ENCODE data around the gene MYL6B.
A peak's percentile ranks its signal among the peaks of the same experiment; 100 is the strongest.
"Not testable (repeated sequence)": the region's sequence is repeated elsewhere in the genome, so short reads cannot be mapped to it uniquely, and the experiment has no call there.

The MYL6B gene

DNA sequence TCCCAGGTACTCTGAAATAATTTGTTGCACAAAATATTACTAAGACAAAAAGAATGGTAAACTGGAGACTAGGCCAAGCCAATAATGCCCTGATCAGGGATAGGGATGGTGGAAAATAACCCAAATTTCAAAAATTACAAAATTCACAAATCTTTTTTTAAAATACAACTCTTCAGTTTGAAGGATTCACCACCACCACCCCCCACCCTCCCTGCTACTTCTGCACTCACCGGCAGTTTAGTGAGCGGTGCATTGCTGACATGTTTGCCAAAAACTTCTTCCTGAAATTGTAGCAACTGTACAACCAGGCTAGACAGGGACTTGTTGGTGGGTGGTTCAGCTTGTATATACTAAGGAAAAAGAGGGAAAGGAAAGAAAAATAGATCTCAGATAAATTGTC is 34.6 kb downstream of the MYL6B start:
- DNase-seq = no peak

DNA sequence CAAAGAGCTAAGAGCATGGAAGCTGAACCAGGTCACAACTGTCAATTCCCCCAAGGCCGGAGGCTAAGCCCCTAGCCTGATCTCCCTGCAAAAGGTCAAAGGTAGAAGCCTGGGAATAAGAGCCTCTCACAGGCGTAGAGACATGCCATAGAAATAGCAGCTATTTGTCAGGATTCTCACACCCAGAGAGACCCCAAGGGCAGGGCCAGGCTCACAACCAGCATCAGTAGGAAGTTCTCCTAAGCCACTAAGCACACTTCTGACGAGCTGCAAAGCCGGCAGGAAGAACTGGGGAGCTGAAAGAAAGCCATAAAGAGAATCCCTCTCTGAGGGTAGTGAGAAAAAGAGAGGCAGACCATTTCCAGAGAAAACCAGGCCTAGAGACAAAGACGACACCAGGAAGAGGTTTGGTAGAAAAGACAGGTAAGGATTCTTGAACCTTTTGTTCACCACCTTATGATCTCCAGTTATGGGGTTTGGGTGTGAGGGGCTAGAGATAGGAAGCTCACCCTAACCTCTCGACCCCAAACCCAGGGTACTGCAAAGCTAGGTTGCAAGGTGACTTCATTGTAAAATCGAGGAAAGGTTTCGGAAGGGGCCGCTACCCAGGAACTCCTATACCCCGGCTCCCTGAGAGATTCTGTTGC is 35.9 kb downstream of the MYL6B start:
- DNase-seq = no peak

DNA sequence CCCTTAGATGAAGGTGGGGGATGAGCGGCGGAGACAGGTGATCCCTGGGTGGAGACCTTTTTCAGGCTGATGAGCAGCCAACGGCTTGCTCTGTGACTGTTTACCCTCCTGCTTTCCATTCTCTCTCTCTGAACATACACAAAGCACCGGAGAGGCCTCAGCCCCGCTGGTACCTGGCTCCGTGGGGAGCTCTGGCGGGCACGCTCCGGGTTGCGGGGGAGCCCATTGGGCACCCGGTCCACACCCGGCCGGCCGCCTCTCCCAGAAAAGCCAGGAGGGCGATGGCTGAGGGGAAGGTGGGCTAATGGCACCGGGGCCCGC is 36.4 kb downstream of the MYL6B start:
- no peak for DNase-seq

DNA sequence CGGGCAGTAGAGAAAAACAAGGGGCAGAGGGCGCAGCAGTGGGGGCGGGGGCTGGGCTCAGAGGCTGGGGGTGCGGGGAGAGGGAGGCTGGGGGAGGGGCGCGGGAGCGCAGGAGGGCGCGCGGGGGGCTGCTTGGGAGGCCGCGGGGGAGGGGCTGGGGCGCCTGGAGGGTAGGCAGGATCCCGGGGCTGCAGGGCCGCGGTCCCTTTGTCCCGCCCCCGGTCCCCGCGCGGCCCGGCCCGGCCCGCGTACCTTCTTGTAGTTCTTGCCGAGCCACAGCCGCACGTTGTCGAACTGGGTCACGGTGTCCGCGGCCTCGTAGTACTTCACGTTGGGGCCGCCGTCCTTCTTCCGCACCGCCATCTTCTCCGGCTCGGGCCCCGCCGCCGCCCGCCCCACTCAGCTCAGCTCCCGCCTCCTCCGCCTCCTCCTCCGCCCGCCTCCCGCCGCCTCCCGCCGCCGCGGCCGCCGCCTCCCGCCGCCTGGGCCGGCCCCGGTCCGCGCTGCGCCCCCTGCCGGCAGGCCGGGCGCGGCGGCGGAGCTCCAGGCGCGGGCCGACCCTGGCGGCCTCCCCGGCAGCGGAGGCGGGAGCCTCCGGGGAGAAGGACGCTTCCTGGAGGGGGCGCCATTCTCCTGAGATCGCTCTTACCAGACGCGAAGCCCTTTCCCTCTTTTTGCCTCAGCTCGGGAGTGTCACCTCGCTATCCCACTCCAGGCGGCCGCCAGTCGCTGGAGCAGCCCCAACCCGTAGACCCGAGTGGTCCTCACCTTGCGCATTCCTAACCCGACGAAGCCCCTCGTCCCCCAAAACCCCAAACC is 36.9 kb downstream of the MYL6B start, which contains the start of gene SMARCC2:
Gene SMARCC2 (minus strand): TSS at position 385 of the 819 bp plus-strand sequence. CDS start 22 bp downstream, at position 363.
- DNase-seq = peak; percentile 89

DNA sequence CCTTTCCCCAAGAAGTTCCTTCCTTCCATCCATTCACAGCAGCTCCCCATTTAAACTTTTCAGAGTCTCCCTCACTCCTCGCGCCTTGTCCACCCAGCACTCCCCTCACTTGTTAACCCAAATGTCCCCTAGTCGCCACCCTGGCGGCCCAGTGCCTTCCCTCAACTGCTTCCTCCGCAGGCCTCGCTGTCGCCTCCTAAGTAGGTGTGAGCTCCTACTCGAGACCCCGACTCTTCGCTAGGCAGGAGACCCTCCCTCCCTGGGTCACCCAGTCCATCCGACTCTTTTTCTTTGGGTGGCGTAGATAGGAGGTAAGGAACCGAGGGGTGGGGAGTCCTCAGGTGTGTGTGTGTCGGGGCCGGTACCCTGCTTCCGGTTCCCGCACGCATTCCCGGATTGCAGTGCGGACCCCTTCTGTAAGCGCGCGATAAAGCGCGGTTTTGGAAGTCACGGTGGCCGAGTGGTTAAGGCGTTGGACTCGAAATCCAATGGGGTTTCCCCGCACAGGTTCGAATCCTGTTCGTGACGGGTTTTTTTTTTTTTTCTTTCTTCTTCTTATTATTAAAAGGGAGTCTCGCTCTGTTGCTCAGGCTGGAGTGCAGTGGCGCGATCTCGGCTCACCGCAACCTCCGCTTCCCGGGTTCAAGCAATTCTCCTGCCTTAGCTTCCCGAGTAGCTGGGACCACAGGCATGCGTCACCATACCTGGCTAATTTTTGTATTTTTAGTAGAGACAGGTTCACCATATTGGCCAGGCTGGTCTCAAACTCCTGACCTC is 37.7 kb downstream of the MYL6B start:
- DNase-seq = peak; percentile 97

DNA sequence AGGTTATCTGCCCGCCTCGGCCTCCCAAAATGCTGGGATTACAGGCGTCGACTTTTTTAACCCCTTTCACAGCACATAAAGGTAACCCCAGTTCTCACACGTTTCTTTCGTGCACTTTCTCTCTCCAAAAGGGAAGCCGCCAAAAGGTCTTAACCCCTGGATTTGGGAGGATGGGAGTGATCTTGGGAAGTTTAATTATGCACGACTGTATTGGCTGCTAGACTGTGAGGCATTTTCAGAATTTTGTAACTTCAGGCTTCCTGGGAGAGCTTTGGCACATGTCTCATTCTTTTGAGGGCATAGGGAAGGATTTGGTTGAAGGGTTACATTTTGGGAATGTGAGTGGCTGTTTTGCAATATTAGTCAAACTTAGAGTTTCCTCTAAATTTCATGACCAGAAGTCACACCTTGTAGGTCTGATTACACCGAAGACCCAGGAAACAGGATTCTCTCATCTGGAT is 38.3 kb downstream of the MYL6B start:
- no peak for DNase-seq

GRCh38 chr12:56192582-56192981 is 40.2 kb downstream of the MYL6B start:
- no peak for DNase-seq

- DNase-seq = peak; percentile 83
Observed at GRCh38 chr12:56193025-56193578, 40.7 kb downstream of the MYL6B start.

GRCh38 chr12:56196818-56197550 is 44.6 kb downstream of the MYL6B start:
- not testable (repeated sequence) for DNase-seq

GRCh38 chr12:56197921-56198635 is 45.7 kb downstream of the MYL6B start:
- no peak for DNase-seq

- DNase-seq = no peak
Observed at GRCh38 chr12:56198836-56199235, 46.4 kb downstream of the MYL6B start.

- DNase-seq = no peak
Observed at GRCh38 chr12:56202366-56202765, 50.0 kb downstream of the MYL6B start.

DNA sequence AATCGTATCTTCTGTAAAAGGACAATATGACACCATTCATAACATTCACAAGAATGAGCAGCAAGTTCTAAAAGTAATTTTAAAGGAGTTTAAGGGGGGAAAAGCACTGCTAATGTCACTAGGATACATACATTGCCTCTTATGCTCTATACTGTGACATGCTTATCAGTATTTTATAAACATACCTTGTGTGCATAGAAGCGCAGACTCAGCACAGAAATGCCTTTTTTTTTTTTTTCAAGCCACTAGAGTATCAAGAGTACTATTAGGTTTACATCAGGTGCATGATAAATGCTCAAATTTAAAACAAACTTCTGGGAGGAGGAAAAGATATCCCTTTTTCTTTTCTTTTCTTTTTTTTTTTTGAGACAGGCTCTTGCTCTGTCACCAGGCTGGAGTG is 50.5 kb downstream of the MYL6B start:
- DNase-seq = no peak

DNA sequence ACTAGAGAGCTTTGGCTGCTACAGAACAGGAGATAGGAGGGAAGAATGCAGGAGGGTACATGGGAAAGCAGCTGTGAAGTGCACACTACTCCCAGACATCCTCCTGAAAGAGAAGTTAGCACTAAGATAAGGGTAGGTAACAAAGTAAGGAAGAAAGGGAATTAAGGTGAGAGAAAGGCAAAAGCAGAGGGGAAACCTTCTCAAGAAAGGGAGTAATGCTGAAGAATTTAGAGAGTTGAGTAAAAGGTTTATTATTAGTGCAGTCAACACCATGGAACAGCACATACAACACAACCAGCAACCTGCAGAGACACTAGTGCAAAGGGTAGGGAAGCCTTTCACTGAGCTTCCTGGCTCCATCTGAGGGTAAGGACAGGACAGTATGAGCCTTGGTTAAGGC is 51.9 kb downstream of the MYL6B start:
- no peak for DNase-seq

DNA sequence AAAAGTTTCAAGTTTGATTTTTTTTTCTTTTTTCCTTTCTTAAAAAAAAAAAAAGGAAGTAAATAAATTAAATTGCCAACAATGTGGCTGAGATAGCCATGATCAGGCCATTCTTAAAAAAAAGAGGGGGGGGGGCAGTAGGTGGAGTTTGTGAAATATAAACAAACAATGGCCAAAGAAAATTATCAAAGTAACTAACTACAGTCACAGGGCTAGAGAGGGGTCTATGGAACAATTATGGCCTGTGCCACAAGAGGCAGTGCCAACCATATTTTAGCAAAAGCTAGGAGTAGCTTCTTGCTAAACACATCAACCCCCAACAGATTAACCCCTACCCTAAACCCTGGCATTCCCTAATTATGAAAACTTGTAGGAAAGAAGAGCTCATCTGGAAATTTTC is 53.1 kb downstream of the MYL6B start:
- DNase-seq = no peak

GRCh38 chr12:56206452-56207166 is 54.2 kb downstream of the MYL6B start:
- peak; percentile 59 for DNase-seq
